Caki2 (cell line): ENCODE measurements around the gene CELSR2. TPM values are rescaled to one million over a fixed set of nuclear protein-coding genes. Genes with fewer than 3 reads are reported as not detected.
"Not testable (repeated sequence)": the region's sequence is repeated elsewhere in the genome, so short reads cannot be mapped to it uniquely, and the experiment has no call there.

Experiments
- DNase-seq: peaks from one replicate; pipeline ENCODE4 v3.0.0-alpha.2; 2015; ENCODE audit warnings: low read depth
- in situ Hi-C: cut with HindIII; loops from 2 replicates; pipeline ENCODE4 v1.10.0; 2016; ENCODE audit warnings: low sequenced_read_pairs, low pct_unique_long_range_greater_than_20kb, mixed read lengths
- total RNA-seq: library from RNA; depleted of rRNA; stranded (reverse); fragments of >200 nt; shearing (Covaris generic); gene quantifications from 2 replicates; pipeline ENCODE4 v1.2.3, GENCODE V29; 2014; ENCODE audit warnings: low replicate concordance

The CELSR2 gene
- total RNA-seq, 1 experiment from 2014 or later: 4.6 TPM

DNA sequence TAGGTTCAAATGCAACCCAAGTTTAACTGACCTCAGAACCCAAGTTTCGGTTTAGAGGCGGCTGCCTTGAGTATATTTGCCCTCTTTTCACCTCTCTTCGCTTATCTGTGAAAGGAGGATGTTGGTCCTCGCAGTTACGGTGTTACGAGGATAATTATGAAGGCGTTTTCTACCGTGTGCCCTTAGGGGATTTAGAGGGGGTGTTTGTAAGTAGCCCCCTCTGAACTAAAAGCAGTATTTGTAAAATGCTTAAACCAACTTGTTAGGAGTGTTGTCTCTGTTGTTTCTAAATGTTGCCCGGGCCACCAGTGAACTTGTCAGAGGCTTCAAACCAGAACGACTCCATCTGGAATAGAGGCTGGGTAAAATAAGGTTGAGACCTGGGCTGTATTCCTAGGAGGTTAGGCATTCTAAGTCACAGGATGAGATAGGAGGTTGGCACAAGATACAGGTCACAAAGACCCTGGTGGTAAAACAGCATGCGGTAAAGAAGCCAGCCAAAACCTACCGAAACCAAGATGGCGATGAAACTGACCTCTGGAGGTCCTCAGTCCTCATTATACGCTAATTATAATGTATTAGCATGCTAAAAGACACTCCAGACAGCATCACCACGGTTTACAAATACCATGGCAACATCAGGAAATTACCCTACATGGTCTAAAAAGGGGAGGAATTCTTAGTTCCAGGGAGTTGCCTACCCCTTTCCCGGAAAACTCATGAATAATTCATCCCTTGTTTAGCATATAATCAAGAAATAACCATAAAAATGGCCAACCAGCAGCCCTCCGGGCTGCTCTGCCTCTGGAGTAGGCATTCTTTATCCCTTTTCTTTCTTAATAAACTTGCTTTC lies 34.6 kb downstream of the CELSR2 start:
- DNase-seq: no peak

DNA sequence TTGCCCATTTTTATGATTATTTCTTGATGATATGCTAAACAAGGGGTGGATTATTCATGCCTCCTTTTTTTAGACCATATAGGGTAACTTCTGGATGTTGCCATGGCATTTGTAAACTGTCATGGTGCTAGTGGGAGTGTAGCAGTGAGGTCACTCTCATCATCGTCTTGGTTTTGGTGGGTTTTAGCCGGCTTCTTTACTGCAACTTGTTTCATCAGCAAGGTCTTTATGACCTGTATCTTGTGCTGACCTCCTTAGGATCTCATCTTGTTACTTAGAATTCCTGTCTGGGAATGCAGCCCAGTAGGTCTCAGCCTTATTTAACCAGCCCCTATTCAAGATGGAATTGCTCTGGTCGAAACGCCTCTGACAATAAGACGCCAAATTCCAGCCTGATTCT lies 37.4 kb downstream of the CELSR2 start:
- in situ Hi-C loops, DNase-seq: not testable (repeated sequence)

More for the DNA sequence above, 34.6 kb downstream of the CELSR2 start:
- in situ Hi-C loops: no loop called here

DNA sequence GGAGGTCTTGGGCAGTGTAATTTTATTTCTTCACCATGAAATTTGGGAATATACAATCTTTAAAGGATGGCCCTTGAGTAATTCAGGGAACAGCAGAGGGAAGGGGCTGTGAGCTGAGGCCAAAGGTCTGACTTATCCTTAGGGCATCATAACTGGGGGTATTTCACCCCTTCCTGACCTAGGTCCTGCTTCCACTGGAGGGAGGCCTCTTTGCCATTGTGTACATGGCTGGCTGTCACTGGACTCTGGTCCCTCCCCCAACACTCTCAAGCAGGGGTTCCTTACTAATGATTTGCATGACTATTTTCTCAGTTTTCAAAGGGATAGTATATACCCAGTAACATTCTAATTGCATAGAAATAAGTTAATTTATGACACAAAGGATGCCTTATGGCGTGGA lies 40.8 kb downstream of the CELSR2 start:
- in situ Hi-C loops: no loop called here
- DNase-seq: no peak

DNA sequence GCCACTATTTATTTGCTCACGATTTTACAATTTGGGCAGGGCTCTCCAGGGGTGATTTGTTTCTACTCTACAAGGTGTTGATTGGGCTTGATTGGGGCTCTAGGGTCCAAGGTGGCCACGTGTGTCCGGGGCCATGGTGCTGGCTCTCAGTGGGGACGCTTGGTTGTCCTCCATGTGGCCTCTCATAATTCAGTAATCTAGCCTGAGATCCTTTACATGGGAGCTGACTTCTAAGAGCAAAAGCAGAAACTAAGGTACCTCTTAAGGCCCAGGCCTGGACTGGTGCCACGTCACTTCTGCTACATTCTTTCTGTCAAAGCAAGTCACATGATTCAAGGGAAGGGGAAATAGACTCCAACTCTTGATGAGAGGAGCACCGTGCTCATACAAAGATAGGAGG lies 41.7 kb downstream of the CELSR2 start:
- in situ Hi-C loops: no loop called here
- no peak for DNase-seq

DNA sequence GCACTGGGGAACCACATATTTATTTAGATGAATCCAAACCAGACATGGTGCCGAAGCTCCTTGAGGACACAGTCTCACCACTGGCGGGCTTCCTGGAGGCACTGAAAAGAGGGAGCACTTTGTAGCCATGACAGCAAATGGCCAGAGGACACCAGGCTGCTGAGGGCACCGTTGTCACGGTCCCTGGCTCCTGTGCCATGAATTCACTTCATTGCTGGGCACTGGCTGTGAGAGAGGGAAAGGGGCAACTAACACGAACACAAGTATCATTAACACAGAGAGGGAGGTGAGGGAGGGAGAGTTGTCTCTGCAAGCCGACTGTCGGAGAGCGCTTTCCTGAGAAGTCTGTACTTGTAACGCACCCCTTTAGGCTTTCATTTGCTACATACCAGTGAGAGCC lies 43.0 kb downstream of the CELSR2 start:
- DNase-seq: no peak
- in situ Hi-C loops: no loop called here

DNA sequence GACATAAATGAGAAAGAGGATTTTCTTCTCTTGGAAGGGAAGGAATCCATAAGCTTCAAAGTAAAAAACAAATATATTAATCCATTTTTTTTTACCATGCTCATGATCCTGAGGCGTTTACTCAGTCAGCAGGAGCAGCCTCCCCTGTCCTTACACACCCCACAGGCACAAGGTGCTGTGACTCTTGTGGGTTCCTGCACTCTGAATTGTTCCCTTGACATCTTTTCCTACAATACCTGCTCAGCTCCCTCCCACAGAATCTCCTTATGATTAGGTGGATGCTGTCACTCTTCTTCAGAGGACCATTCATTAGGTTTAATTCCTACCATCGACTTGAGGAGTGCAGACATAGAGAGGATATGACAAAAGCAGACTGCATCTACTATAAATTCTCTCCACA lies 43.7 kb downstream of the CELSR2 start:
- DNase-seq: no peak

DNA sequence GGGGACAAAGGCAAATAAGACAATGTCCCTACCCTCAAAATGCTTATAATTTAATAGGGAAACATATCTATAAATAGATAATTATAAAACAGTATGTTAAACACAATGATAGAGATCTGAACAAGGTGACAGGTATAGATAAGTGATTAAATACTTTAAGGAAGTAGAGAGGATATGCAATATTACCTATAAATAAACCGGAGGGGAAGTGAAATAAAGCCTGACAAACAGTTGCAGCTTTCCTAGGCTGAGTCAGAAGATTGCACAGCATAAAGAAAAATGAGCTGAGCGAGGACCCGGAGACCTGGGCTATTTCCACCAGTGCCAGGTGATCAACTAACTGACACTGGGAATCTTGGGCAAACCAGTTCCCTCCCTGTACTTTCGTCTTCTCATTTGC lies 45.1 kb downstream of the CELSR2 start:
- DNase-seq: no peak
- in situ Hi-C loops: no loop called here

More for the DNA sequence above, 43.7 kb downstream of the CELSR2 start:
- in situ Hi-C loops: no loop called here

DNA sequence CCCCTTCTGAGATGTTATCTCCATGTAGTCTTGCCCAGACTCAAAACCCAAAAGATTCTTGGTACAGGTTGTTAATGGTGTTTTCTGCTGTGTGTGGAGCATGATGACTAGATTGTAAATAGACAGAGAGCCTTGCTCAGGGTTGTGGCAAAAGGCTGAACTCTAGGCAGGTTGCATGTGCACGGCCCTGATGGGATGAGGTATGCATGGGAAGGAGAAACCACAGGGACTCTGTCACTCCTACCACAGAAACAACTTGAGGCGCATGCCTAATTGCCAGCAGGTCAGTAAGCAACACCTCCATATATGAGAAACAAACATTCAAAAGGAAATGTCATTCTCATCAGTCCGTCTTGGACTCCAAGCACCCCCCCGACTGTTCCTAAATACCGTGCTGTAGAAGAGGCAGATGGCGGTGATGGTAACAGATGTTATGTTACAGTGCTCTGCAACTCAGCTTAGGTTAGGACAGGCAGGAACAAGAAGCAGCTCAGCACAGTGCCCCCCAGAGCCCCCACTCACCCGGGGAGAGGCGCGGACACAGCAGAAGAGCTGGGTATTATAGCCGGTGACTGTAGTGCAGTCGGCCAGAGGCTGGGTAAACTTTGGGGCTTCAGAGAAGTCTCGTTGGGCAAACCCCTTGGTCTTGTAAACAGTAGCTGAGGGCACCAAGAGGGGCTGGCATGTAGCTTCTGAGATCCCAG lies 46.5 kb downstream of the CELSR2 start:
- DNase-seq: no peak
- in situ Hi-C loops: no loop called here

DNA sequence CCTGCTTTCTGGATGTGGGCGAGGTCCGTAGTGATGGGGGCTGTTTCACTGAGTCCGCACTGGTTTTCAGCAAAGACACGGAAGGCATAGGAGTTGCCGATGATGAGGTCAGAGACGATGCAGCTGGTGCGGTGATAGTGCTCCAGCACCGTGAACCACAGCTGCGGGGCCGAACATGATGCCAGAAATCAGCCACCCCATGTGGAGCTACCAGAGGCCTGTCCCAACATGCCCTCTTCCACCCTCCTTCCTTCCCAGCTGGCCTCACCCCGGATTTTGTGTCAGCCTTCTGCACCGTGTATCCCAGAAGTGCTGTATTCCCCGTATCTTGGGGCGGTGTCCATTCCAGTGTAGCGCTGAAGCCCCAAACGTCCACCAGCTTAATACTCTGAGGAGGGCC lies 47.4 kb downstream of the CELSR2 start:
- in situ Hi-C loops: no loop called here
- DNase-seq: no peak

DNA sequence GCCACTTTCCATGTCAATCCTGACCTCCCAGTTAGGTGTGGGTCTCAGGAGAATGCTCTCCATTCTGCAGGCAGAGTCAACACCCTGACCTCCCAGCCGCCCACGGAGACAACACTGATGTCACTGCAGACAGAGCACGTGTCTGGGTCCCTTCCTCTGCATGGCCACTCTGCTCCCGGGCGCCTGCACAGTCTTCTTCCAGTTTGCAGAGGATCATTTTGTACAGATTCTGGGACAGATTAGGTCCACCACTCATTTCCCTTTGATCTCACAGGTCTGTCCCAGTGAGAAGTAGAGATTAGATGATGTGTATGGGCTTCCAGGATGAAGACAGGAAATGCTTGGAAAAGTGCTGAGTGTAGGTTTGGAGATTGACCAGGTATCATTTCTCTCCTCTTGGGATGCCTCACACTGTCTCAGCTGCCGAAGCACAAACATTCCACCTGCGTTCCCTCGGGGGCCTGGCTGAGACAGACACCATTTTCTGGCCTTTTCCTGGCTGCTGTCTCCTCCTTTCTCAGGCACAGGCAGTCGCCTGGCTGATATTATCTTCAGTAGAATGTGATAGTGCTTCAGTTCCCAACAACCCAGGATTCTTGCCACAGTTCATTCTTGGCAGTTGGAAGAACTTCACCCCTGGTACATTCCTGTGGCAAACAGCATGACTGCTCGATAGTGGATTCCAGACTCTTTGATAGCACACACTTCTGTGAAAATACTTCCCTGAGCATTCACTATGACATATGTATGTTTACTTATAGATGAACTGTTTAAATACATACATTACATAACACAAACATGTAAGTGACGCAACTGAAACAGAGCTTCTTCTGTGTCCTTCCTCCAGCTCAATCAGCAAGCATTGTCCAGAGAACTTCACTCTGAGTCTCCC lies 49.6 kb downstream of the CELSR2 start:
- DNase-seq: no peak
- in situ Hi-C loops: no loop called here

DNA sequence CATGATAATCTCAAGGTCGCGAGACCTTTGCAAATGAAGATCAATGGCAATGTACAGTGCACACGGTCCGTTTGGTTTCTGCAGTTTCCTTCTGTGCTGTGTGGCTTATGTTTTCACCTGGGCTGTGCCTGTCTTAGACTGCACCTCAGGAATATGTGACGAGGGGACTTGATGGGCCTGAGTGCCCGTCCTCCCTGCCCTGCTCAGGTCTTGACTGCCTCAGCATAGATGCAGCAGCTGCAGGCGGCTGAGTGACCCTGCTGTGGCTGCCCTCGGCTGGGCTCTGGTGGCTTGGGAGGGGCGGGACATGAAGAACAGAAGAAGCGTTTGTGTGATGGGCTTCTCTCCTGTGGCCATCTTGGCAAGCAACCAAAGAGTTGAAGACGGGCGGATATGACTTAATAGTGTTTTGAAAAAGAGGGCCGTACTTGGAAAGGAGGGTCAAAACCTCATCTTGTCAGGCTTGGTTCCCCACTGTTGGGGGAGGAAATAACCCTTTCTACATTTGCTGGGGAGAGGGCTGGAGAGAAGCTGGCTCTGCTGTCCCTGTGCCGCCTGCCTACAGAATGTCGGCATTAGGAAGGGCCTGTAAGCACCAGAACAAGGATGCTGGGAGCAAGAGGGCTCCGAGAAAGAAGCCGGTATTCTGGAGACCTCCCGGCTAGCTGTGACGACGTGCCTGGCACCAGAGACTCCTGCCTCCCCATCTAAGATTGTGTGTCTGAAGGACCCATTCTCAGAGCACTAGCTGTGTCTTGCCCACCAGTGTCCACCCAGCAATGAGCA lies 50.4 kb downstream of the CELSR2 start:
- no peak for DNase-seq
- in situ Hi-C loops: no loop called here

DNA sequence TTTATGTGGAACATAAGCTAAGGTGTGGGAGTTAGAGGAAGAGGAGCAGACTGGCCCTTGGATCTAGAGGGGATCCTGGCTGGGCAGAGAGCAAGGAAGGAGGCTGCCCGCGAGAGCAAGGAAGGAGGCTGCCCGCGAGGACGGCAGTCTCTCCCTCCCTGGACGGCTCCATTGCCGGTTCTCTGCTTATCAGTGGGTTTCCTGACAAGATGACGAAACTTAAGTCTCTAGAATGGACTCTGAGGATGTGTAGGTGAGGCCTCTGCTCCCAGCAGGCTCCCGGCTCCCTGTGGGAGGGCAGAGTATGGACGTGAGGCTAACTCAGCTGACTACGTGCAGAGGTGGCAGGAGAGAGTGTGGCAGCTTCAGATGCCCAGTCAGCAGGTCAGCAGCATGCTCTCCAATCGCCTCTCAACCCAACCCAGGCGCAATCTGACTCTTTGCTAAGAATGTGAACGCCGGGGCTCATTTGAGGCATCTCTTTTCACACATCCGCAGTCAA lies 51.4 kb downstream of the CELSR2 start:
- DNase-seq: no peak
- in situ Hi-C loops: no loop called here

DNA sequence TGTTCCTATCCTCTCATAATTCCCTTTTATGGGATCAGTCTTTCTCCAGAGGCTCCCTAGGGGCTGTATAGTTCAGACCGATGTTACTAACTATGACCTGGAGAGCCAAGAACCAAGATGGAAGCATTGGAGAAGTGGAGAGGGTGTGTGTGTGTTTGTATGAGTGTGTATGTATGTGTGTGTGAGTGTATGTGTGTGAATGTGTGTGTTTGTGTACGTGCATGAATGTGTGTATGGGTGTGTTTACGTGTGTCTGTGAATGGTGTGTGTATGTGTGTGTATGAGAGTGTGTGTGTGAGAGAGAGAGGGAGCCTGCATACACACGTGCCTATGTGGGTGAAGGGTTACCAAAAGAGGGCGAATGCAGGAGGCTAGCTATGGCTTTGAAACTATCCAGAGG lies 52.5 kb downstream of the CELSR2 start:
- in situ Hi-C loops: no loop called here
- DNase-seq: no peak

DNA sequence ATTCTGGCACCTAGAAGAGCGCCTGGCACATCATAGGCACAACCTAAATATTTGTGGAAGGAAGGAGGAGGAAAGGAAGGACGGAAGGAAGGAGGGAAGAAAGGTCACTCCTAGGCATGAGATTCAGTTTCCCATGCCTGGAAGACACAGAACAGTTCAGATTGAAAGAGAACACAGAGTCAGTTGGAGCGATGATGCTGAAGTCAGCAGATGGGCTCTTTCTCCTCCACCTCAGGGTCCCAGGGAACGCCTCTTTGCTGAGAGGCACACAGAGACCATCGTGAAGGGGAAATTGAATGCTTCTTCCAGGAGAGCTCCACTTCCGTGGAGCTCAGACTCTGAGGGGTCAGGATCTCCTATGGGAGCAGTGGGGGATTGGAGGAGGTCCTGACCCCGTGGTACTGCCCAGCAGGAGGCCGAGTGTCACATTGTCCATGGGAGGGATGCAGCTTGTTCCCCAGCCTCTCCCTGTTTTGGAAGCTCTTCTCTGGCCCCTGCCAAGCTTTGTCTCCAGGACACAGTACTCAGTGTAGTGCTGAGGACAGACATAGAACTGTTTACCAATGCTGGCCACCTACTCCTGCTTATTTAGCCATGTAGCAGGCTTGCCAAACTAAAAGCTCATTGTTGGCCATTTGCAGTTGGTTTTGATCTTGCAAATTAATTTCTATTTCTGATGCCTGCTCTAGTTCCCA lies 55.0 kb downstream of the CELSR2 start:
- in situ Hi-C loops: no loop called here

DNA sequence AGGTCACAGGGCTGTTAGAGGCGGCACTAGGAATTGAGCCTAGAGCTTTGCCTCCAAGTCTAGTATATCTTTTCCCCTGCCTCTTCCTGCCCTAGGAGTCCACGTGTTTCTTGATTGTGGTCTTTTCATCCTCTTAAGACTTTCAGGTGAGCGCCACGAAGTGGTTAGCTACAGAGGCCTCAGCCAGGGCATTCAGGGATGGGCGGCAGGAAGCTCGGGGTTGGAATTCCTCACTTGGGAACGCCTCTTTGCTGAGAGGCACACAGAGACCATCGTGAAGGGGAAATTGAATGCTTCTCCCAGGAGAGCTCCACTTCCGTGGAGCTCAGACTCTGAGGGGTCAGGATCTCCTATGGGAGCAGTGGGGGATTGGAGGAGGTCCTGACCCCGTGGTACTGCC lies 56.7 kb downstream of the CELSR2 start:
- in situ Hi-C loops, DNase-seq: not testable (repeated sequence)

More for the DNA sequence above, 55.0 kb downstream of the CELSR2 start:
- DNase-seq: no peak

DNA sequence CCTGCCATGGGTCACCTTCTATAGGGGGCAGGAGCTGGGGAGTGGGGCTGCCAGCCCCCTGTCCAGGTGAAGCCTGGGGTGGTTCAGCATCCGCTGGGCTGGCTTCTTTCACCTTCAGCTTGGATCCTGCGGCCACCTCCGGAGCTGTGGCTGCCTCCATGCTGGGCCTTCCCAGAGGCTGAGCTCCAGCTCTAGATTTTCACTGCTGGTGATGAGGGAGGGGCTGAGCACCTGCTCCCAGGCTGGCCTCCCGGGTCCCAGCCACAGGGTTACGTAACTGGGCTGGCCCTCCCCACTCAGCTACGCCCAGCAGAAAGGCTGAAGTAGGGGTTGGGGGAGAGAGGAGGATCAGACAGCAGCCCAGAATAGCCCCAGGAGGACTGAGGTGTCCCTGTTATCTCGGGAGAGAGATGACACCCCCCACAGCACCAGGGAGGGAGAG lies 57.5 kb downstream of the CELSR2 start, which contains the start of gene MYBPHL:
Gene MYBPHL, minus strand, starts transcription at position 180 of the 442 bp plus-strand sequence. Its CDS starts 20 bp downstream, at position 160.
- in situ Hi-C loops: no loop called here
- DNase-seq: no peak
